Activated CD8-positive, alpha-beta T cell treated with anti-CD3 and anti-CD28 coated beads for 36 hours (primary cell): Measurements from ENCODE around the gene CACNG6. TPM values are rescaled to one million over a fixed set of nuclear protein-coding genes. Genes with fewer than 3 reads are reported as not detected.

Experiments
- ATAC-seq: fragments of 200-7000 bp; cut with Tn5 transposase; one replicate; pipeline ENCODE4 v1.10.0; 2021; ENCODE audit warnings: mild to moderate bottlenecking, moderate library complexity
- CTCF ChIA-PET: fragments of 350-600 bp; sonication (Branson Sonifier 250); formaldehyde crosslinking; loops from one replicate; lab custom pipeline; 2021; ENCODE audit warnings: antibody characterized with exemption; lab: Charles Lee
- POLR2A ChIA-PET: fragments of 350-600 bp; sonication (Branson Sonifier 250); formaldehyde crosslinking; loops from one replicate; lab custom pipeline; 2021; ENCODE audit warnings: antibody characterized with exemption; lab: Charles Lee
- DNase-seq: peaks from one replicate; pipeline ENCODE4 v3.0.0-alpha.2; 2020
- H3K27ac Mint-ChIP-seq: one replicate; pipeline ENCODE4 v1.8.0; 2021; ENCODE audit warnings: mild to moderate bottlenecking, mixed read lengths
- H3K27me3 Mint-ChIP-seq: one replicate; pipeline ENCODE4 v1.8.0; 2021; ENCODE audit warnings: mixed read lengths
- H3K36me3 Mint-ChIP-seq: one replicate; pipeline ENCODE4 v1.8.0; 2021; ENCODE audit warnings: low read depth, mixed read lengths
- H3K4me1 Mint-ChIP-seq: one replicate; pipeline ENCODE4 v1.8.0; 2021; ENCODE audit warnings: low read depth, mixed read lengths
- H3K4me3 Mint-ChIP-seq: one replicate; pipeline ENCODE4 v1.8.0; 2021; ENCODE audit warnings: mild to moderate bottlenecking, moderate library complexity, mixed read lengths
- H3K9me3 Mint-ChIP-seq: one replicate; pipeline ENCODE4 v1.8.0; 2021; ENCODE audit warnings: mixed read lengths
- CTCF ChIP-seq: fragments of 200-600 bp; IDR thresholded peaks from one replicate; pipeline ENCODE4 v1.8.0; 2022; ENCODE audit warnings: antibody characterized with exemption, mild to moderate bottlenecking
- intact Hi-C: fragments of 100-400 bp; cut with micrococcal nuclease; formaldehyde crosslinking; loops from one replicate; pipeline ENCODE4 v1.10.0; 2022
- total RNA-seq, 2 experiments: library from RNA; stranded (reverse); gene quantifications; one replicate each; pipeline ENCODE4 v1.2.3, GENCODE V29; 2021

CACNG6 gene
- total RNA-seq, 2 experiments from 2014 or later, result not detected

DNA sequence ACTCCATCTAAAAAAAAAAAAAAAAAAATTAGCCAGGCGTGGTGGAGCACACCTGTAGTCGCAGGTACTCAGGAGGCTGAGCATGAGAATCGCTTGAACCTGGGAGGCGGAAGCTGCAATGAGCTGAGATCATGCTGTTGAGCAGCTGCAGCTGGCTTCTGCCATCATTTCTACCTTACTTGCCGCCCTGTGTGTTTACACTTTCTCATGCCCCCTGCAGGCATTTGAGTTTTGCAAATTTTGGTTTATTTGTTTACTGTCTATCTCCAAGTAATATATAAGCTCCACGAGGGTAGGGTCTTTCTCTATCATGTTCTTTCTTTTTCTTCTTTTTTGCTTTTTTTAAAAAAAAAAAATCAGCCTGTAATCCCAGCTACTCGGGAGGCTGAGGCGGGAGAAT lies 18.0 kb downstream of the CACNG6 start:
- Mint-ChIP-seq H3K27ac (no peak overlapping the region), H3K4me3 (no peak overlapping the region), H3K9me3 (no peaks in the 10 kb centered on the region), H3K27me3 (peaks cover 13% of the 10 kb centered on the region), H3K36me3 (no peaks in the 10 kb centered on the region), H3K4me1 (no peaks in the 10 kb centered on the region)
- POLR2A ChIA-PET, result interaction anchor here (0.6 kb wide), 1 partner anchor 11 kb away, joined by 4 read pairs; no protein-coding TSS in a partner anchor
- intact Hi-C loops, result no loop called here
- ATAC-seq, result no peak
- CTCF ChIA-PET, result interaction anchor here (1.4 kb wide), 1 partner anchor 22 kb away, joined by 3 read pairs; no protein-coding TSS in a partner anchor
- TF ChIP-seq CTCF, result no peak
- DNase-seq, result no peak

DNA sequence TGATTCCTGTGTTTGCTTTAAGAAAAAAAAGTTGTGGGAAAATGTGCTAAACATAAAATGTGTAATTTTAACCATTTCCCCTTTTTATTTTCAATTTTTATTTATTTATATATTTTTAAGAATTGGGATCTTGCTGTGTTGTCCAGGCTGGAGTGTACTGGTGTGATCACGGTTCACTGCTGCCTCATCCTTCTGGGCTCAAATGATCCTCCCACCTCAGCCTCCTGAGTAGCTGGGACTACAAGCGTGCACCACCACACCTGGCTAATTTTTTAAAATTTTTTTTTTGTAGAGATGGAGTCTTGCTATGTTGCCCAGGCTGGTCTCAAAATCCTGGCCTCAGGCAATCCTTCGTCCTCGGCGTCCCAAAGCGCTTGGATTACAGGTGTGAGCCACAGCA lies 19.0 kb downstream of the CACNG6 start:
- Mint-ChIP-seq H3K27me3 (peaks cover 17% of the 10 kb centered on the region), H3K36me3 (no peaks in the 10 kb centered on the region), H3K4me3 (no peak overlapping the region), H3K9me3 (no peaks in the 10 kb centered on the region), H3K27ac (no peak overlapping the region), H3K4me1 (no peaks in the 10 kb centered on the region)
- POLR2A ChIA-PET, result no interaction called here
- intact Hi-C loops, result no loop called here
- no peak for DNase-seq
- no peak for TF ChIP-seq CTCF
- ATAC-seq, result no peak
- CTCF ChIA-PET, result no interaction called here

- Mint-ChIP-seq H3K36me3 (no peaks in the 10 kb centered on the region), H3K4me1 (no peaks in the 10 kb centered on the region), H3K9me3 (no peaks in the 10 kb centered on the region), H3K4me3 (no peak overlapping the region), H3K27ac (no peak overlapping the region), H3K27me3 (peaks cover 22% of the 10 kb centered on the region)
- DNase-seq (no peak), ATAC-seq (no peak)
- POLR2A ChIA-PET, result no interaction called here
- intact Hi-C loops, result no loop called here
- TF ChIP-seq CTCF, result no peak
- CTCF ChIA-PET, result interaction anchor here (0.7 to 0.9 kb wide), 2 partner anchors 12 to 18 kb away, joined by 3 read pairs; no protein-coding TSS in a partner anchor
These were observed 20.2 kb downstream of the CACNG6 start for GRCh38 chr19:54011507-54012211.

GRCh38 chr19:54013866-54014265 lies 22.4 kb downstream of the CACNG6 start:
- DNase-seq, result no peak
- POLR2A ChIA-PET, result no interaction called here

More at GRCh38 chr19:54013866-54014265, 22.4 kb downstream of the CACNG6 start:
- H3K27ac Mint-ChIP-seq, result no peak overlapping the region
- no peak for ATAC-seq
- intact Hi-C loops, result no loop called here
- no peaks in the 10 kb centered on the region for H3K9me3 Mint-ChIP-seq
- no peak overlapping the region for H3K4me3 Mint-ChIP-seq
- no peak for TF ChIP-seq CTCF
- H3K4me1 Mint-ChIP-seq, result no peaks in the 10 kb centered on the region
- CTCF ChIA-PET, result no interaction called here
- H3K36me3 Mint-ChIP-seq, result no peaks in the 10 kb centered on the region
- H3K27me3 Mint-ChIP-seq, result peaks cover 22% of the 10 kb centered on the region
